Fibroblast of lung (primary cell): ENCODE data around the gene USP33. TPM values are rescaled to one million over a fixed set of nuclear protein-coding genes. Genes with fewer than 3 reads are reported as not detected.
"Not testable (repeated sequence)": the region's sequence is repeated elsewhere in the genome, so short reads cannot be mapped to it uniquely, and the experiment has no call there.

ENCODE experiments used
- DNase-seq, 2 donors: peaks; one replicate each; pipeline versions ENCODE4 v3.0.0 to v3.0.0-alpha.2; 2010; ENCODE audit warnings: low read depth in 2 of 2
- H2AFZ ChIP-seq: 2 replicates; pipeline ENCODE4 v1.5.1; 2012; ENCODE audit warnings: low read length, control low read depth, inconsistent platforms
- H3K27ac ChIP-seq: 2 replicates; pipeline ENCODE4 v1.5.1; 2011; ENCODE audit warnings: low read length, control low read depth; ENCODE audit not compliant: insufficient read depth
- H3K27me3 ChIP-seq: 2 replicates; pipeline ENCODE4 v1.5.1; 2011; ENCODE audit warnings: mild to moderate bottlenecking, low read length; ENCODE audit not compliant: control insufficient read depth, insufficient read depth
- H3K36me3 ChIP-seq: 2 replicates; pipeline ENCODE4 v1.5.1; 2011; ENCODE audit warnings: low read length; ENCODE audit not compliant: control insufficient read depth, insufficient read depth
- H3K4me1 ChIP-seq: 2 replicates; pipeline ENCODE4 v1.5.1; 2011; ENCODE audit warnings: low read length; ENCODE audit not compliant: control insufficient read depth, insufficient read depth; ENCODE audit errors: extremely low read depth
- H3K4me2 ChIP-seq: 2 replicates; pipeline ENCODE4 v1.5.1; 2011; ENCODE audit warnings: low read length, control low read depth; ENCODE audit not compliant: insufficient read depth; ENCODE audit errors: extremely low read depth
- H3K4me3 ChIP-seq, 4 experiments: fragments of 200-600 bp in 1 of 4; sonication (generic) in 1 of 4; replicated peaks in 1 of 4; 2 replicates each; pipeline ENCODE4 v1.5.1; 2011 to 2016; ENCODE audit warnings: low read length in 4 of 4, low read depth in 3 of 4, mild to moderate bottlenecking in 3 of 4, control low read depth in 2 of 4, inconsistent platforms in 1 of 4, mixed read lengths in 1 of 4; ENCODE audit not compliant: insufficient read depth in 1 of 4; ENCODE audit errors: control extremely low read depth in 1 of 4
- H3K79me2 ChIP-seq: 2 replicates; pipeline ENCODE4 v1.5.1; 2012; ENCODE audit warnings: mild to moderate bottlenecking, low read length, inconsistent platforms; ENCODE audit not compliant: control insufficient read depth, insufficient read depth
- H3K9ac ChIP-seq: 2 replicates; pipeline ENCODE4 v1.5.1; 2011; ENCODE audit warnings: mild to moderate bottlenecking, low read length, control low read depth; ENCODE audit not compliant: insufficient read depth
- H3K9me3 ChIP-seq: 2 replicates; pipeline ENCODE4 v1.5.1; 2012; ENCODE audit warnings: low read depth, low read length; ENCODE audit not compliant: control insufficient read depth, insufficient read depth
- H4K20me1 ChIP-seq: 2 replicates; pipeline ENCODE4 v1.5.1; 2011; ENCODE audit warnings: low read length; ENCODE audit not compliant: control insufficient read depth, insufficient read depth; ENCODE audit errors: extremely low read depth
- EZH2 ChIP-seq: IDR thresholded peaks from 2 replicates; pipeline ENCODE4 v1.5.1; 2012; ENCODE audit warnings: low read length, control low read depth, mild to moderate bottlenecking; ENCODE audit errors: missing control alignments
- polyA plus RNA-seq, 2 donors: library from polyadenylated mRNA; depleted of rRNA in 1 of 2; stranded (reverse) in 1 of 2; unstranded in 1 of 2; fragments of >200 nt; gene quantifications; 2 replicates each; pipeline ENCODE4 v1.2.1, GENCODE V29; 2011 to 2012; ENCODE audit warnings: missing spikeins in 1 of 2
- total RNA-seq: library from RNA; depleted of rRNA; stranded (reverse); fragments of >200 nt; gene quantifications from 2 replicates; pipeline ENCODE4 v1.2.1, GENCODE V29; 2014
- TF ChIP-seq, protein P1 (sequence below), 2 donors: IDR thresholded peaks in 1 of 2; conservative IDR thresholded peaks in 1 of 2; 1 replicate in 1 of 2; 2 replicates in 1 of 2; pipeline ENCODE4 v1.5.1; 2011 to 2012; ENCODE audit warnings: low read length in 2 of 2, control low read depth in 1 of 2, inconsistent platforms in 1 of 2, low read depth in 1 of 2, mild to moderate bottlenecking in 1 of 2

USP33 gene
- total and polyA plus RNA-seq, 2 donors (not counting 1 experiment from before 2014, with no cell fraction given) = 63.7 to 126 TPM

- TF ChIP-seq, protein P1, sequence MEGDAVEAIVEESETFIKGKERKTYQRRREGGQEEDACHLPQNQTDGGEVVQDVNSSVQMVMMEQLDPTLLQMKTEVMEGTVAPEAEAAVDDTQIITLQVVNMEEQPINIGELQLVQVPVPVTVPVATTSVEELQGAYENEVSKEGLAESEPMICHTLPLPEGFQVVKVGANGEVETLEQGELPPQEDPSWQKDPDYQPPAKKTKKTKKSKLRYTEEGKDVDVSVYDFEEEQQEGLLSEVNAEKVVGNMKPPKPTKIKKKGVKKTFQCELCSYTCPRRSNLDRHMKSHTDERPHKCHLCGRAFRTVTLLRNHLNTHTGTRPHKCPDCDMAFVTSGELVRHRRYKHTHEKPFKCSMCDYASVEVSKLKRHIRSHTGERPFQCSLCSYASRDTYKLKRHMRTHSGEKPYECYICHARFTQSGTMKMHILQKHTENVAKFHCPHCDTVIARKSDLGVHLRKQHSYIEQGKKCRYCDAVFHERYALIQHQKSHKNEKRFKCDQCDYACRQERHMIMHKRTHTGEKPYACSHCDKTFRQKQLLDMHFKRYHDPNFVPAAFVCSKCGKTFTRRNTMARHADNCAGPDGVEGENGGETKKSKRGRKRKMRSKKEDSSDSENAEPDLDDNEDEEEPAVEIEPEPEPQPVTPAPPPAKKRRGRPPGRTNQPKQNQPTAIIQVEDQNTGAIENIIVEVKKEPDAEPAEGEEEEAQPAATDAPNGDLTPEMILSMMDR (conservative IDR thresholded peaks at IDR 0.05 in 1 of 2, IDR thresholded peaks at IDR 0.05 in 1 of 2; ENCODE audit: low read depth in 1 of 2, low read length in 2 of 2) = no peak
- no peak for TF ChIP-seq EZH2
- Histone ChIP-seq H4K20me1 (no peaks in the 10 kb centered on the region), H3K36me3 (no peaks in the 10 kb centered on the region), H3K27me3 (no peaks in the 10 kb centered on the region), H2AFZ (no peak overlapping the region), H3K9ac (no peak overlapping the region), H3K27ac (no peak overlapping the region), H3K4me2 (peak overlapping the region; percentile 75), H3K4me1 (peaks cover 2% of the 10 kb centered on the region), H3K4me3 (peak overlapping the region; percentile 14 to 100 (median 51)), H3K9me3 (no peaks in the 10 kb centered on the region), H3K79me2 (peaks cover 64% of the 10 kb centered on the region)
- DNase-seq = peak; percentile 12 to 87
Observed at GRCh38 chr1:77757603-77758002, 2.0 kb downstream of the USP33 start.

GRCh38 chr1:77757066-77757584, 2.5 kb downstream of the USP33 start:
- no peaks in the 10 kb centered on the region for H3K27me3 ChIP-seq
- no peak overlapping the region for H3K27ac ChIP-seq
- H3K9ac ChIP-seq = no peak overlapping the region
- H3K36me3 ChIP-seq = no peaks in the 10 kb centered on the region
- peaks cover 2% of the 10 kb centered on the region for H3K4me1 ChIP-seq
- H4K20me1 ChIP-seq = no peaks in the 10 kb centered on the region
- TF ChIP-seq EZH2 = no peak
- peak overlapping the region; percentile 75 for H3K4me2 ChIP-seq
- H3K9me3 ChIP-seq = no peaks in the 10 kb centered on the region
- H3K79me2 ChIP-seq = peaks cover 69% of the 10 kb centered on the region
- no peak overlapping the region for H2AFZ ChIP-seq
- H3K4me3 ChIP-seq = peak overlapping the region in 3 of 4 experiments; percentile 16 to 100 (median 86)
- no peak for DNase-seq

- no peak for TF ChIP-seq EZH2
- TF ChIP-seq, protein P1 (conservative IDR thresholded peaks at IDR 0.05 in 1 of 2, IDR thresholded peaks at IDR 0.05 in 1 of 2; ENCODE audit: low read depth in 1 of 2, low read length in 2 of 2) = no peak
- no peak overlapping the region for H3K4me3 ChIP-seq
- no peak overlapping the region for H3K4me2 ChIP-seq
- no peak overlapping the region for H3K27ac ChIP-seq
- H3K79me2 ChIP-seq = peaks cover 74% of the 10 kb centered on the region
- H3K9me3 ChIP-seq = no peaks in the 10 kb centered on the region
- no peaks in the 10 kb centered on the region for H4K20me1 ChIP-seq
- no peak overlapping the region for H2AFZ ChIP-seq
- no peaks in the 10 kb centered on the region for H3K27me3 ChIP-seq
- no peak for DNase-seq
- H3K36me3 ChIP-seq = no peaks in the 10 kb centered on the region
- H3K4me1 ChIP-seq = peaks cover 2% of the 10 kb centered on the region
- no peak overlapping the region for H3K9ac ChIP-seq
Observed at GRCh38 chr1:77756052-77756754, 3.4 kb downstream of the USP33 start.

DNA sequence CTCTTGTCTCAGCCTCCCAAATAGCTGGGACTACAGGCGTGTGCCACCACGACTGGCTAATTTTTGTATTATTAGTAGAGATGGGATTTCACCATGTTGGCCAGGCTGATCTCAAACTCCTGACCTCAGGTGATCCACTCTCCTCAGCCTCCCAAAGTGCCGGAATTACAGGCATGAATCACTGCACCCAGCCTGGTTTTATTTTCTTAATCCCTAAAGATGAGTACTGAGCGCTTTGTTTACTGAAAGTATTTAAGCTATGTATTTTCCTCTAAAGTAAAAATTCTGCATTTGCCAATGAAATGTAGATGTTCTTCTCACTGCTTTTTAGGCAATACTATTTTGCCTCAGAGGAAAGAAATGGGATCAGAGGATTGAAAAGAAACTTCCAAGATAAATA, 10.2 kb downstream of the USP33 start:
- not testable (repeated sequence) for H3K27me3 ChIP-seq, H4K20me1 ChIP-seq, DNase-seq, H3K27ac ChIP-seq, H3K4me3 ChIP-seq, H2AFZ ChIP-seq, H3K9ac ChIP-seq, H3K36me3 ChIP-seq, H3K9me3 ChIP-seq, H3K4me1 ChIP-seq, H3K4me2 ChIP-seq
- peaks cover 58% of the 10 kb centered on the region for H3K79me2 ChIP-seq
